GM12878 (cell line): ENCODE data around the gene CLRN3. TPM values are rescaled to one million over a fixed set of nuclear protein-coding genes. Genes with fewer than 3 reads are reported as not detected.

ENCODE experiments used
- ATAC-seq: fragments of 200-7000 bp; cut with Tn5 transposase; 3 replicates; pipeline ENCODE4 v1.9.1; 2020; ENCODE audit warnings: mild to moderate bottlenecking, moderate library complexity
- BruUV-seq: library from RNA; stranded (reverse); fragments of 400-500 nt; replicated peaks from 2 replicates; lab custom pipeline; 2021; lab: Mats Ljungman, UMichigan
- CTCF ChIA-PET: fragments of 300-600 bp; sonication (Branson Sonifier 250); formaldehyde crosslinking; extraction: SDS; loops from one replicate; lab custom pipeline; 2021; ENCODE audit warnings: inconsistent platforms; lab: Yijun Ruan, JAX
- POLR2A ChIA-PET: fragments of 350-600 bp; formaldehyde crosslinking; extraction: SDS; loops from one replicate; lab custom pipeline; 2021; ENCODE audit warnings: inconsistent platforms; lab: Charles Lee
- RAD21 ChIA-PET: fragments of 300-600 bp; sonication (Branson Sonifier 250); formaldehyde crosslinking; loops from one replicate; lab custom pipeline; 2023; ENCODE audit warnings: antibody characterized with exemption; ENCODE audit not compliant: unreplicated experiment; lab: Charles Lee
- SMC1A ChIA-PET: fragments of 300-600 bp; sonication (Branson Sonifier 250); formaldehyde crosslinking; loops from one replicate; lab custom pipeline; 2023; ENCODE audit not compliant: unreplicated experiment, uncharacterized antibody; lab: Charles Lee
- DNase-seq: peaks from one replicate; pipeline ENCODE4 v3.0.0-alpha.2; 2011; ENCODE audit warnings: low read depth, low spot score
- FAIRE-seq: peaks from 3 replicates; lab custom pipeline; 2011; peaks lifted over from hg19 to GRCh38; lab: Jason Lieb, UNC
- H2AFZ ChIP-seq: 2 replicates; pipeline ENCODE4 v1.6.0; 2011; ENCODE audit warnings: low read depth, low read length, control low read depth; ENCODE audit not compliant: control insufficient read depth
- H3K27ac ChIP-seq: 2 replicates; pipeline ENCODE4 v1.5.1; 2011; ENCODE audit warnings: control low read depth; ENCODE audit not compliant: control insufficient read depth, insufficient read depth
- H3K27me3 ChIP-seq, 2 experiments: replicated peaks in 1 of 2; 2 replicates each; pipeline versions ENCODE4 v1.6.0 to v1.6.1; 2011; ENCODE audit warnings: low read length in 1 of 2; ENCODE audit not compliant: control insufficient read depth in 2 of 2, insufficient read depth in 2 of 2
- H3K36me3 ChIP-seq, 2 experiments: 2 replicates each; pipeline ENCODE4 v1.5.1; 2011; ENCODE audit warnings: low read length in 1 of 2; ENCODE audit not compliant: control insufficient read depth in 2 of 2, insufficient read depth in 2 of 2
- H3K4me1 ChIP-seq: 2 replicates; pipeline ENCODE4 v1.6.1; 2011; ENCODE audit warnings: mild to moderate bottlenecking, low read length, moderate library complexity, mixed read lengths; ENCODE audit not compliant: control insufficient read depth, insufficient read depth
- H3K4me2 ChIP-seq: 2 replicates; pipeline ENCODE4 v1.6.0; 2011; ENCODE audit warnings: control low read depth; ENCODE audit not compliant: control insufficient read depth, insufficient read depth
- H3K4me3 ChIP-seq: fragments of 200-600 bp; sonication (generic); 2 replicates; pipeline ENCODE4 v1.5.1; 2016
- H3K79me2 ChIP-seq: 2 replicates; pipeline ENCODE4 v1.6.0; 2011; ENCODE audit warnings: low read length; ENCODE audit not compliant: control insufficient read depth, insufficient read depth
- H3K9ac ChIP-seq: 2 replicates; pipeline ENCODE4 v1.8.0; 2011; ENCODE audit warnings: low read length, control low read depth, mixed read lengths; ENCODE audit not compliant: control insufficient read depth, insufficient read depth
- H3K9me3 ChIP-seq: replicated peaks from 3 replicates; pipeline ENCODE4 v1.5.1; 2011; ENCODE audit warnings: mild to moderate bottlenecking, low read length; ENCODE audit not compliant: control insufficient read depth, insufficient read depth
- H4K20me1 ChIP-seq: 2 replicates; pipeline ENCODE4 v1.6.0; 2011; ENCODE audit not compliant: control insufficient read depth, insufficient read depth
- BCL3 ChIP-seq: IDR thresholded peaks from 2 replicates; pipeline ENCODE4 v1.6.1; 2011; ENCODE audit warnings: borderline replicate concordance, low read depth, mild to moderate bottlenecking, moderate library complexity, low read length; ENCODE audit not compliant: insufficient read depth, poor library complexity, severe bottlenecking
- BHLHE40 ChIP-seq, 2 experiments: fragments of 450-650 bp in 1 of 2; IDR thresholded peaks; 2 replicates each; pipeline ENCODE4 v1.6.1; 2011 to 2017; ENCODE audit warnings: low read depth in 2 of 2, borderline replicate concordance in 1 of 2, improper control_type of control experiment in 1 of 2, low read length in 1 of 2, mild to moderate bottlenecking in 1 of 2
- HDAC6 ChIP-seq: fragments of 200-600 bp; sonication (generic); IDR thresholded peaks from one replicate; pipeline ENCODE4 v1.8.0; 2017; ENCODE audit warnings: antibody characterized with exemption; ENCODE audit not compliant: unreplicated experiment
- KDM1A ChIP-seq: fragments of 200-600 bp; sonication (generic); IDR thresholded peaks from 2 replicates; pipeline ENCODE4 v1.6.1; 2016; ENCODE audit warnings: borderline replicate concordance
- RBBP5 ChIP-seq: fragments of 200-600 bp; sonication (generic); conservative IDR thresholded peaks from 2 replicates; pipeline ENCODE4 v1.6.1; 2016
- TCF7 ChIP-seq: IDR thresholded peaks from 2 replicates; pipeline ENCODE4 v1.6.1; 2014; ENCODE audit warnings: antibody characterized with exemption, borderline replicate concordance
- WGBS: methylation state at CpG from one replicate; pipeline ENCODE4 v1.1.6; 2016; ENCODE audit warnings: low lambda C conversion rate; ENCODE audit not compliant: insufficient replicate concordance, insufficient coverage; ENCODE audit errors: missing lambda C conversion rate; 5-methylcytosine and 5-hydroxymethylcytosine counted together
- in situ Hi-C: fragments of 300-500 bp; cut with MboI; formaldehyde crosslinking; loops from 9 replicates; pipeline ENCODE4 v1.14.3; 2018; ENCODE audit warnings: mixed read lengths
- intact Hi-C: fragments of 100-400 bp; cut with micrococcal nuclease; formaldehyde crosslinking; loops from one replicate; pipeline ENCODE4 v1.14.2; 2022; ENCODE audit not compliant: unreplicated experiment
- polyA plus RNA-seq, 11 experiments: library from polyadenylated mRNA; depleted of rRNA in 4 of 11; unstranded in 6 of 11; stranded (reverse) in 5 of 11; fragments of >200 nt; fragmentation: Nextera tagmentation in 4 of 11; fragmentation: Illumina TruSeq in 1 of 11; extraction: Ambion mirVana in 4 of 11; extraction: Trizol in 1 of 11; gene quantifications; 1 replicate in 1 of 11; 2 replicates in 10 of 11; pipeline versions ENCODE4 v1.2.1 to v1.2.3, GENCODE V29; 2011 to 2016; ENCODE audit warnings: inconsistent platforms in 2 of 11, missing spikeins in 2 of 11, low read depth in 1 of 11
- total RNA-seq, 4 experiments: library from RNA; depleted of rRNA in 3 of 4; stranded (reverse); fragments of >200 nt in 3 of 4; fragmentation: Illumina TruSeq in 1 of 4; extraction: Trizol in 1 of 4; gene quantifications; 2 replicates each; pipeline versions ENCODE4 v1.2.1 to v1.2.3, GENCODE V29; 2013 to 2021
- TF ChIP-seq, protein P1 (sequence below): fragments of 450-650 bp; IDR thresholded peaks from 2 replicates; pipeline ENCODE4 v1.6.1; 2016; ENCODE audit warnings: mild to moderate bottlenecking, moderate library complexity, borderline replicate concordance

CLRN3 gene
- total and polyA plus RNA-seq, 10 of the 15 experiments (the other 5 are each of a cell fraction or from before 2014, with no cell fraction given): not detected

DNA sequence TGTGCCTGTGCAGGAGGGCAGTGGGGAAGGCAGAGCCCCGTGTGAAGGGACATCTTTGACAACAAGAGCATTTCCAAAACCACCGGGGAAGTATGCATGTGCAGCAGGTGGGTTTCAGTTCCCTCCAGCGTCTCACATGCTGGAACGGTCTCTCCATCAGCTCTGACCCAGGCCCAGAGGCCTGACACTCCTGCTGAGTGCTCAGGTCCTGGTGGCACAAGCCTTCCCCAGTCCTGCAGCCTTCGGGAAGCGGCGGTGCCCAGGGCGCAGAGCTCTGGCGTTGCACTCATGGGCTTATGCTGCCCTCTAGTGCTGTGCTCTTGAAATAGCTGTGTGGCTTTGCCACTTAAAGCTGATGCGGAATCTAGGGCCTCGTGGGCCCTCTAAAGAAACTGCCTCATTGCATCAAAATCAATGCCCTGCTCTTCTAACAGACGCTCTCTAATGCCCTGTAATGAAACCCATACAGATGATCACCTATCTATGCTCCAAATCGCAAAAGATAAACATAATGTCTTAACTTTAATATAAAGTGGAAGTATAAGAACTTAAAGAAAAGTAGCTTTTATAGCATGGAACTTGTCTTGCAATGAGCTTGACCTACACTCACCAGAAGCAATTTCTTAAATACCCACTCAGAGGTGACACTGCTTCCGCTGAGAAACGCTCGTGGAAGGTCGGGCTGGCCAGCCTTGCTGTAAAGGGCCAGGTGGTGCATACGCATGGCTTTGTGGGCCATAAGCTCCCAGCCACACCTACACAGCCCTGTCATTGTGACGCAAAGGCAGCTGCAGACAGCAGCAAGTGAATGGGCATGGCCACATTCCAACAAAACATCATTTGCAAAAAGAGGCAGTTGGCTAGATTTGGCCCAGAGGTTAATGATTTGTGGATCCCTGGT, 38.6 kb downstream of the CLRN3 start (continued):
- peak in 1 of 2 experiments; percentile 68; a peak in 2 of 4 replicates for TF ChIP-seq BHLHE40 (IDR thresholded peaks at IDR 0.05; ENCODE audit: borderline replicate concordance in 1 of 2, low read depth in 2 of 2, low read length in 1 of 2)
- TF ChIP-seq, protein P1, sequence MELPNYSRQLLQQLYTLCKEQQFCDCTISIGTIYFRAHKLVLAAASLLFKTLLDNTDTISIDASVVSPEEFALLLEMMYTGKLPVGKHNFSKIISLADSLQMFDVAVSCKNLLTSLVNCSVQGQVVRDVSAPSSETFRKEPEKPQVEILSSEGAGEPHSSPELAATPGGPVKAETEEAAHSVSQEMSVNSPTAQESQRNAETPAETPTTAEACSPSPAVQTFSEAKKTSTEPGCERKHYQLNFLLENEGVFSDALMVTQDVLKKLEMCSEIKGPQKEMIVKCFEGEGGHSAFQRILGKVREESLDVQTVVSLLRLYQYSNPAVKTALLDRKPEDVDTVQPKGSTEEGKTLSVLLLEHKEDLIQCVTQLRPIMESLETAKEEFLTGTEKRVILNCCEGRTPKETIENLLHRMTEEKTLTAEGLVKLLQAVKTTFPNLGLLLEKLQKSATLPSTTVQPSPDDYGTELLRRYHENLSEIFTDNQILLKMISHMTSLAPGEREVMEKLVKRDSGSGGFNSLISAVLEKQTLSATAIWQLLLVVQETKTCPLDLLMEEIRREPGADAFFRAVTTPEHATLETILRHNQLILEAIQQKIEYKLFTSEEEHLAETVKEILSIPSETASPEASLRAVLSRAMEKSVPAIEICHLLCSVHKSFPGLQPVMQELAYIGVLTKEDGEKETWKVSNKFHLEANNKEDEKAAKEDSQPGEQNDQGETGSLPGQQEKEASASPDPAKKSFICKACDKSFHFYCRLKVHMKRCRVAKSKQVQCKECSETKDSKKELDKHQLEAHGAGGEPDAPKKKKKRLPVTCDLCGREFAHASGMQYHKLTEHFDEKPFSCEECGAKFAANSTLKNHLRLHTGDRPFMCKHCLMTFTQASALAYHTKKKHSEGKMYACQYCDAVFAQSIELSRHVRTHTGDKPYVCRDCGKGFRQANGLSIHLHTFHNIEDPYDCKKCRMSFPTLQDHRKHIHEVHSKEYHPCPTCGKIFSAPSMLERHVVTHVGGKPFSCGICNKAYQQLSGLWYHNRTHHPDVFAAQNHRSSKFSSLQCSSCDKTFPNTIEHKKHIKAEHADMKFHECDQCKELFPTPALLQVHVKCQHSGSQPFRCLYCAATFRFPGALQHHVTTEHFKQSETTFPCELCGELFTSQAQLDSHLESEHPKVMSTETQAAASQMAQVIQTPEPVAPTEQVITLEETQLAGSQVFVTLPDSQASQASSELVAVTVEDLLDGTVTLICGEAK: no peak
- TF ChIP-seq, all 136 proteins: peak for 10

GRCh38 chr10:127852456-127852855, 40.3 kb downstream of the CLRN3 start:
- ATAC-seq (no peak), DNase-seq (no peak), FAIRE-seq (no peak)
- H2AFZ ChIP-seq: no peak overlapping the region
- H3K36me3 ChIP-seq: no peaks in the 10 kb centered on the region
- ChIA-PET CTCF (interaction anchor here (4.3 kb wide), 1 partner anchor 137 kb away, joined by 36 read pairs; no protein-coding TSS in a partner anchor), RAD21 (no interaction called here), SMC1A (no interaction called here), POLR2A (no interaction called here)
- H3K4me2 ChIP-seq: no peak overlapping the region
- no peaks in the 10 kb centered on the region for H3K79me2 ChIP-seq
- H3K9ac ChIP-seq: no peak overlapping the region
- no peaks in the 10 kb centered on the region for H4K20me1 ChIP-seq
- TF ChIP-seq HDAC6: no peak
- no peak for TF ChIP-seq BCL3
- no peak for TF ChIP-seq KDM1A
- TF ChIP-seq TCF7: no peak
- TF ChIP-seq RBBP5: no peak
- no peaks in the 10 kb centered on the region for H3K9me3 ChIP-seq
- H3K4me1 ChIP-seq: peaks cover 14% of the 10 kb centered on the region
- intact Hi-C loops (no loop called here), in situ Hi-C loops (loop anchor here (10.0 kb wide), 1 partner anchor 138 kb away; no protein-coding TSS in a partner anchor)
- H3K4me3 ChIP-seq: no peak overlapping the region
- H3K27ac ChIP-seq: no peak overlapping the region
- no peaks in the 10 kb centered on the region for H3K27me3 ChIP-seq
- 23% methylated on average over 7 of the region's 7 CpGs for WGBS
- BruUV-seq: no TSS peak
